ENCODE results near the gene EXOC6B.
A peak's percentile ranks its signal among the peaks of the same experiment; 100 is the strongest.

Gene EXOC6B

GRCh38 chr2:72723769-72724370, 102.0 kb downstream of the EXOC6B start:
- CTCF ChIA-PET, result interaction anchor here (0.6 to 0.8 kb wide), 3 partner anchors 10 to 1723 kb away, joined by 3 to 4 read pairs (median 3); no protein-coding TSS in a partner anchor
- DNase-seq (ENCODE audit: low spot score), result no peak
- POLR2A ChIA-PET (ENCODE audit: low non-redundant PET), result no interaction called here
- H3K27ac ChIP-seq, result no peak overlapping the region
- TF ChIP-seq CTCF (conservative IDR thresholded peaks at IDR 0.05; ENCODE audit: low read depth), result no peak

- no peak overlapping the region for H3K27ac ChIP-seq
- TF ChIP-seq CTCF (conservative IDR thresholded peaks at IDR 0.05; ENCODE audit: low read depth), result no peak
- ChIA-PET CTCF (no interaction called here), POLR2A (ENCODE audit: low non-redundant PET) (no interaction called here)
- no peak for DNase-seq (ENCODE audit: low spot score)
These were observed 103.3 kb downstream of the EXOC6B start for GRCh38 chr2:72722492-72723070.

- no peak for TF ChIP-seq CTCF (conservative IDR thresholded peaks at IDR 0.05; ENCODE audit: low read depth)
- POLR2A ChIA-PET (ENCODE audit: low non-redundant PET), result no interaction called here
- DNase-seq (ENCODE audit: low spot score), result peak; percentile 40
- H3K27ac ChIP-seq, result no peak overlapping the region
- CTCF ChIA-PET, result interaction anchor here (0.7 to 0.9 kb wide), 2 partner anchors 47 to 150 kb away, joined by 3 to 4 read pairs; no protein-coding TSS in a partner anchor
These were observed 106.4 kb downstream of the EXOC6B start for GRCh38 chr2:72719416-72719815.

- no peak for TF ChIP-seq CTCF (conservative IDR thresholded peaks at IDR 0.05; ENCODE audit: low read depth)
- ChIA-PET POLR2A (ENCODE audit: low non-redundant PET) (no interaction called here), CTCF (interaction anchor here (0.6 to 1.1 kb wide), 4 partner anchors 46 to 152 kb away, joined by 3 to 4 read pairs (median 4); no protein-coding TSS in a partner anchor)
- H3K27ac ChIP-seq, result no peak overlapping the region
- DNase-seq (ENCODE audit: low spot score), result no peak
These were observed 107.0 kb downstream of the EXOC6B start for GRCh38 chr2:72718876-72719275.

- DNase-seq (ENCODE audit: low spot score), result no peak
- ChIA-PET POLR2A (ENCODE audit: low non-redundant PET) (no interaction called here), CTCF (interaction anchor here (0.7 kb wide), 1 partner anchor 73 kb away, joined by 3 read pairs; no protein-coding TSS in a partner anchor)
- H3K27ac ChIP-seq, result no peak overlapping the region
- TF ChIP-seq CTCF (conservative IDR thresholded peaks at IDR 0.05; ENCODE audit: low read depth), result no peak
These were observed 109.2 kb downstream of the EXOC6B start for GRCh38 chr2:72716601-72717000.

GRCh38 chr2:72713857-72714256, 112.0 kb downstream of the EXOC6B start:
- POLR2A ChIA-PET (ENCODE audit: low non-redundant PET), result no interaction called here
- CTCF ChIA-PET, result interaction anchor here (1.2 kb wide), 1 partner anchor 10 kb away, joined by 3 read pairs; no protein-coding TSS in a partner anchor
- H3K27ac ChIP-seq, result no peak overlapping the region
- no peak for DNase-seq (ENCODE audit: low spot score)
- TF ChIP-seq CTCF (conservative IDR thresholded peaks at IDR 0.05; ENCODE audit: low read depth), result no peak
